Endothelial cell of umbilical vein (primary cell): Measurements from ENCODE around the gene SLC9A3. TPM values are rescaled to one million over a fixed set of nuclear protein-coding genes. Genes with fewer than 3 reads are reported as not detected.

ENCODE experiments used
- BruUV-seq: library from RNA; stranded (reverse); fragments of 400-500 nt; replicated peaks from 2 replicates; lab custom pipeline; 2021; lab: Mats Ljungman, UMichigan
- CTCF ChIA-PET: fragments of 300-600, 350-600 bp; sonication (Branson Sonifier 250); formaldehyde crosslinking; loops from one replicate; lab custom pipeline; 2021; ENCODE audit warnings: antibody characterized with exemption, inconsistent platforms; lab: Charles Lee
- POLR2A ChIA-PET: fragments of 300-600, 350-600 bp; sonication (Branson Sonifier 250); formaldehyde crosslinking; loops from one replicate; lab custom pipeline; 2021; ENCODE audit warnings: antibody characterized with exemption, inconsistent platforms; lab: Charles Lee
- DNase-seq: peaks from one replicate; pipeline ENCODE4 v3.0.0-alpha.2; 2011; ENCODE audit warnings: low read depth, low spot score
- FAIRE-seq: peaks from 2 replicates; lab custom pipeline; 2011; peaks lifted over from hg19 to GRCh38; lab: Jason Lieb, UNC
- H2AFZ ChIP-seq: 2 replicates; pipeline ENCODE4 v1.6.0; 2012; ENCODE audit warnings: low read depth, low read length, control low read depth, inconsistent platforms
- H3K27ac ChIP-seq: 2 replicates; pipeline ENCODE4 v1.5.1; 2011; ENCODE audit warnings: low read depth, mild to moderate bottlenecking, control low read depth, low read length, moderate library complexity; ENCODE audit not compliant: insufficient read depth
- H3K27me3 ChIP-seq, 2 experiments: 2 replicates each; pipeline versions ENCODE4 v1.6.0 to v1.6.1; 2011; ENCODE audit warnings: low read length in 2 of 2, mixed read lengths in 1 of 2; ENCODE audit not compliant: control insufficient read depth in 2 of 2, insufficient read depth in 2 of 2
- H3K36me3 ChIP-seq, 2 experiments: 2 replicates in 1 of 2; 3 replicates in 1 of 2; pipeline ENCODE4 v1.5.1; 2011; ENCODE audit warnings: low read length in 2 of 2, mild to moderate bottlenecking in 1 of 2, moderate library complexity in 1 of 2; ENCODE audit not compliant: control insufficient read depth in 2 of 2, insufficient read depth in 2 of 2; ENCODE audit errors: extremely low read depth in 1 of 2
- H3K4me1 ChIP-seq: 3 replicates; pipeline ENCODE4 v1.5.1; 2011; ENCODE audit warnings: mild to moderate bottlenecking, low read length; ENCODE audit not compliant: control insufficient read depth, insufficient read depth; ENCODE audit errors: extremely low read depth
- H3K4me2 ChIP-seq: 2 replicates; pipeline ENCODE4 v1.6.1; 2011; ENCODE audit warnings: low read length, control low read depth, mixed read lengths; ENCODE audit not compliant: insufficient read depth
- H3K4me3 ChIP-seq, 3 experiments: fragments of 200-600 bp in 1 of 3; sonication (generic), shearing (Covaris generic) in 1 of 3; replicated peaks in 1 of 3; 2 replicates each; pipeline ENCODE4 v1.5.1; 2011 to 2016; ENCODE audit warnings: control low read depth in 3 of 3, low read length in 3 of 3, mild to moderate bottlenecking in 2 of 3, inconsistent platforms in 1 of 3, low read depth in 1 of 3, moderate library complexity in 1 of 3; ENCODE audit not compliant: insufficient read depth in 1 of 3
- H3K79me2 ChIP-seq: 2 replicates; pipeline ENCODE4 v1.6.0; 2012; ENCODE audit warnings: low read length, inconsistent platforms; ENCODE audit not compliant: control insufficient read depth, insufficient read depth
- H3K9ac ChIP-seq: replicated peaks from 2 replicates; pipeline ENCODE3; 2011; ENCODE audit warnings: low read length, control low read depth; ENCODE audit not compliant: insufficient read depth; ENCODE audit errors: extremely low read depth
- H3K9me1 ChIP-seq: replicated peaks from 3 replicates; pipeline ENCODE4 v1.6.0; 2011; ENCODE audit warnings: mild to moderate bottlenecking, low read length; ENCODE audit not compliant: control insufficient read depth, insufficient read depth; ENCODE audit errors: extremely low read depth
- H3K9me3 ChIP-seq: replicated peaks from 2 replicates; pipeline ENCODE4 v1.5.1; 2012; ENCODE audit warnings: low read length, inconsistent platforms; ENCODE audit not compliant: control insufficient read depth, insufficient read depth
- H4K20me1 ChIP-seq: replicated peaks from 2 replicates; pipeline ENCODE3; 2011; ENCODE audit warnings: mild to moderate bottlenecking, low read length; ENCODE audit not compliant: control insufficient read depth, insufficient read depth; ENCODE audit errors: extremely low read depth
- CTCF ChIP-seq, 2 donors: IDR thresholded peaks; 1 replicate in 1 of 2; 2 replicates in 1 of 2; pipeline ENCODE4 v1.5.1; 2011; ENCODE audit warnings: low read length in 2 of 2, mild to moderate bottlenecking in 2 of 2, moderate library complexity in 2 of 2, control low read depth in 1 of 2, inconsistent platforms in 1 of 2, low read depth in 1 of 2; ENCODE audit not compliant: insufficient read depth in 1 of 2; ENCODE audit errors: extremely low read depth in 1 of 2
- EZH2 ChIP-seq: IDR thresholded peaks from 2 replicates; pipeline ENCODE4 v1.6.1; 2012; ENCODE audit warnings: borderline replicate concordance, low read depth, mild to moderate bottlenecking, moderate library complexity, low read length, inconsistent platforms; ENCODE audit not compliant: severe bottlenecking
- FOS ChIP-seq: IDR thresholded peaks from 2 replicates; pipeline ENCODE4 v1.6.1; 2011; ENCODE audit warnings: mild to moderate bottlenecking, low read length, moderate library complexity, borderline replicate concordance; ENCODE audit not compliant: insufficient read depth
- GATA2 ChIP-seq: IDR thresholded peaks from 2 replicates; pipeline ENCODE4 v1.7.0; 2011; ENCODE audit warnings: low read depth, mild to moderate bottlenecking, moderate library complexity, mixed read lengths, low read length; ENCODE audit not compliant: insufficient read length, insufficient read depth
- JUN ChIP-seq: IDR thresholded peaks from 2 replicates; pipeline ENCODE4 v1.6.1; 2011; ENCODE audit warnings: borderline replicate concordance, low read depth; ENCODE audit not compliant: insufficient read length, insufficient read depth
- MAX ChIP-seq: IDR thresholded peaks from 2 replicates; pipeline ENCODE4 v1.6.1; 2011; ENCODE audit not compliant: insufficient read depth, insufficient read length
- MYC ChIP-seq: IDR thresholded peaks from one replicate; pipeline ENCODE4 v1.6.1; 2011; ENCODE audit warnings: mild to moderate bottlenecking, low read depth, low read length
- POLR2A ChIP-seq: IDR thresholded peaks from 2 replicates; pipeline ENCODE4 v1.6.1; 2012; ENCODE audit warnings: low read depth, mild to moderate bottlenecking, control low read depth, low read length
- POLR2AphosphoS5 ChIP-seq: IDR thresholded peaks from 2 replicates; pipeline ENCODE4 v1.6.1; 2012; ENCODE audit warnings: low read depth, mild to moderate bottlenecking, control low read depth, low read length, moderate library complexity; ENCODE audit not compliant: insufficient read depth
- dilution Hi-C: fragments of 300-500 bp; cut with MboI; formaldehyde crosslinking; loops from one replicate; pipeline ENCODE4 v1.15.0; 2019; ENCODE audit warnings: low sequenced_read_pairs; ENCODE audit not compliant: extremely low pct_ligation_motif_present
- intact Hi-C: fragments of 100-400 bp; cut with micrococcal nuclease; formaldehyde crosslinking; loops from one replicate; pipeline ENCODE4 v1.10.0; 2022
- polyA plus RNA-seq, 4 experiments: library from polyadenylated mRNA; depleted of rRNA in 3 of 4; stranded (reverse) in 3 of 4; unstranded in 1 of 4; fragments of >200 nt; gene quantifications; 2 replicates each; pipeline versions ENCODE4 v1.2.1 to v1.2.3, GENCODE V29; 2011 to 2012; ENCODE audit warnings: missing spikeins in 1 of 4
- total RNA-seq: library from RNA; stranded (reverse); gene quantifications from 2 replicates; pipeline ENCODE4 v1.2.3, GENCODE V29; 2021

The SLC9A3 gene
- total and polyA plus RNA-seq, 2 donors (not counting 3 experiments of a cell fraction or from before 2014, with no cell fraction given) = 0.79 to 0.82 TPM

- no peaks in the 10 kb centered on the region for H3K9me1 ChIP-seq
- no peaks in the 10 kb centered on the region for H4K20me1 ChIP-seq
- ChIA-PET POLR2A (no interaction called here), CTCF (no interaction called here)
- TF ChIP-seq GATA2 = no peak
- no peak for TF ChIP-seq POLR2A
- TF ChIP-seq MYC = no peak
- TF ChIP-seq JUN = no peak
- TF ChIP-seq FOS = no peak
- no peak for TF ChIP-seq MAX
- TF ChIP-seq POLR2AphosphoS5 = no peak
- no peak for TF ChIP-seq EZH2
- TF ChIP-seq CTCF (IDR thresholded peaks at IDR 0.05; ENCODE audit: extremely low read depth in 1 of 2, insufficient read depth in 1 of 2, low read depth in 1 of 2, low read length in 2 of 2) = no peak
- peaks cover 4 to 9% of the 10 kb centered on the region in 2 experiments for H3K27me3 ChIP-seq
- FAIRE-seq (no peak), DNase-seq (no peak)
- no peak overlapping the region for H2AFZ ChIP-seq
- no peaks in the 10 kb centered on the region for H3K36me3 ChIP-seq
- no peak overlapping the region for H3K4me3 ChIP-seq
- no peaks in the 10 kb centered on the region for H3K9me3 ChIP-seq
- intact Hi-C loops = no loop called here
- no peaks in the 10 kb centered on the region for H3K4me1 ChIP-seq
- no TSS peak for BruUV-seq
- H3K9ac ChIP-seq = no peak overlapping the region
- H3K79me2 ChIP-seq = no peaks in the 10 kb centered on the region
- dilution Hi-C loops = no loop called here
- no peak overlapping the region for H3K27ac ChIP-seq
- no peak overlapping the region for H3K4me2 ChIP-seq
Measured at GRCh38 chr5:479566-480319, 44.5 kb downstream of the SLC9A3 start.
